Measurements from ENCODE around the gene HIRIP3.
"Not testable (repeated sequence)": the region's sequence is repeated elsewhere in the genome, so short reads cannot be mapped to it uniquely, and the experiment has no call there.

HIRIP3 gene, protein sequence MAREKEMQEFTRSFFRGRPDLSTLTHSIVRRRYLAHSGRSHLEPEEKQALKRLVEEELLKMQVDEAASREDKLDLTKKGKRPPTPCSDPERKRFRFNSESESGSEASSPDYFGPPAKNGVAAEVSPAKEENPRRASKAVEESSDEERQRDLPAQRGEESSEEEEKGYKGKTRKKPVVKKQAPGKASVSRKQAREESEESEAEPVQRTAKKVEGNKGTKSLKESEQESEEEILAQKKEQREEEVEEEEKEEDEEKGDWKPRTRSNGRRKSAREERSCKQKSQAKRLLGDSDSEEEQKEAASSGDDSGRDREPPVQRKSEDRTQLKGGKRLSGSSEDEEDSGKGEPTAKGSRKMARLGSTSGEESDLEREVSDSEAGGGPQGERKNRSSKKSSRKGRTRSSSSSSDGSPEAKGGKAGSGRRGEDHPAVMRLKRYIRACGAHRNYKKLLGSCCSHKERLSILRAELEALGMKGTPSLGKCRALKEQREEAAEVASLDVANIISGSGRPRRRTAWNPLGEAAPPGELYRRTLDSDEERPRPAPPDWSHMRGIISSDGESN

DNA sequence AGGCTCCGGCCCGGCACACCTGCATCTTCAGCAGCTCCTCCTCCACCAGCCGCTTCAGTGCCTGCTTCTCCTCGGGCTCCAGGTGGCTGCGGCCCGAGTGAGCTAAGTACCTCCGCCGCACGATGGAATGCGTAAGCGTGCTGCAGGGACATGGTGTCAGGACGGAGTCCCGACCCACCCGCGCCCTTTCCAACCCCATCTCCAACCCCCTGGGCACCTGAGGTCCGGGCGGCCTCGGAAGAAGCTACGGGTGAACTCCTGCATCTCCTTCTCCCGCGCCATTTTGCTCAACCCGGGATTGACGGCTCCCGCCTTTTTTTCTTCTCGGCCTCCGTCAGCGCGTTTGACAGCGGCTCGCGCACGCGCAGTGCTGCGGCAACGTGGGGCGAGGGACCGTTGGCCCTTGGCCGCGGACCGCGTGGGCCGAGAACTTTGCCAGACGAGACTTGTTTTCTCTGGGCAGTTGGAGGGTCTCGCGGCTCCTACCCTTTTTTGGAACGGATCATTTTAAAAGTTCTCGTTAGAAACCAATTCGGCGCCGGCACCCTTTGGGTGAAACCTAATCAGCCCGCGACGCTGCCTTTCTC is at the start of gene HIRIP3:
Gene HIRIP3, minus strand, starts transcription at position 294 of the 587 bp plus-strand sequence. Its CDS starts 12 bp downstream, at position 282.
- DNase-seq (ENCODE audit: low read depth) = peak; percentile 67

DNA sequence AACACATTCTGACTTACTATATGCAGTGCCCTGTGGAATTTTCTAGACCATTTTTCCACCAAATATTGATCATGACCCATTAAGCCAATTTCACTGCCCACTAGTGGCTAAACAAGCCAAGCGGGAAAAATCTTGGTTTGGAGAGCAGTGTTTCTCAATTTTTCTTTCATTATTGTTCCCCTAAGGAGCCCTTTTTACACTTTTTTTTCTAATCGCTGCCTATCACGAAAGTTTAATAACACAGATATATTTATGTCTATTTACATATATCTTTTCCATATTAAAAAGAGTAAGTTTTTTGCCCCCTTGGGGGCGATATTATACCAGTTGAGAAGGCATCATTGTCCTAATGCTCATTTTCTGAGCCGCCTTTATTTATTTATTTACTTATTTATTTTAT is 46.4 kb upstream of the HIRIP3 start:
- no peak for DNase-seq (ENCODE audit: low read depth)

DNA sequence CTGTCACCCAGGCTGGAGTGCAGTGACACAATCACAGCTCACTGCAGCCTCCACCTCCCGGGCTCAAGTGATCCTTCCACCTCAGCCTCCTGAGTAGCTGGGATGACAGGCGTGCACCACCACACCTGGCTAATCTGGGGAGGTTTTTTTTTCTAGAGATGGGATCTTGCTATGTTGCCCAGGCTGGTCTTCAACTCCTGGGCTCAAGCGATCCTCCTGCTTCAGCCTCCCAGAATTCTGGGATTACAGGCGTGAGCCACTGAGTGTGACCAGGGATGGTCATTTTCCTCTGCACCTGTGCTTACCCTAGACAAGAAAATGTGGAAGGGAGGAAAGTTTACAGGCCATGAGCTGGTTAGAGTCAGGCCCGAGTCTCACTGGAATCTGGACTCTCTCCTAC is 45.3 kb upstream of the HIRIP3 start:
- DNase-seq (ENCODE audit: low read depth) = not testable (repeated sequence)

DNA sequence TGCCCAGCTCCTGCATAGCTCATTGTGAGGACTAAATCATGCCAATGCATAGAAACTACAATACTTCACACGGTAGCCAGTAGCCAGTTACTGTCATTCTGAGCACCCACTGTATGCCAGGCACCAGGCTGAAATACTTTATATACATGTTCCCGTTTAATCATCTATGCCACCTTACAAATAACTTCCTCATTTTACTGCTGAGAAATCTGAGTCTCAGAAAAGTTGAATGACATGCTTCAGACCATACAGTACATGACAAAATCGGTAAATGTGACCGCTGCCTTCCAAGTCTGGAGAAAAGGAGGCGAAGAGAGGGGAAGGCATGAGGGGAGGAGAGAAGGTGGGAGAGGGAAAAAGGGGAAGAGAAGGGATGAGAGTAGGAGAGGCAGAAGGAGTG is 44.8 kb upstream of the HIRIP3 start:
- no peak for DNase-seq (ENCODE audit: low read depth)

DNA sequence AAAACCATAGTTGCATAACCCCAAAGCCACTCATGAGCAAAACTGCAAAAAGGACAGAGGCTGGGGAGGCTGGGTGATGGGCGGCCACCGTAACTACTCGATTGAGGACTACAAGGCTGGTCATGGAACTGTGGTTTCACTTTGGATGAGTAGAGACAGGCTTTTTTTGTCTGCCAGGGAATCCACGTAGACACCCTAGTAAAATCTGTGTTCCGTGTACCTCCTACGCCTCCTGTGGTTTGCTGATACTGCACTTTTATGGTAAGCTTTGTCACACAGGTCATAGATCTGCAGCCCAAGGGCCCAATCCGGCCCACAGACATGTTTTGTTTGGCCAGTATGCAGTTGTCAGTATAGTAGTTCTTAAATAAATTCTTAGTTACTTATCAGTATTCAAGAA is 37.9 kb upstream of the HIRIP3 start:
- DNase-seq (ENCODE audit: low read depth) = no peak

DNA sequence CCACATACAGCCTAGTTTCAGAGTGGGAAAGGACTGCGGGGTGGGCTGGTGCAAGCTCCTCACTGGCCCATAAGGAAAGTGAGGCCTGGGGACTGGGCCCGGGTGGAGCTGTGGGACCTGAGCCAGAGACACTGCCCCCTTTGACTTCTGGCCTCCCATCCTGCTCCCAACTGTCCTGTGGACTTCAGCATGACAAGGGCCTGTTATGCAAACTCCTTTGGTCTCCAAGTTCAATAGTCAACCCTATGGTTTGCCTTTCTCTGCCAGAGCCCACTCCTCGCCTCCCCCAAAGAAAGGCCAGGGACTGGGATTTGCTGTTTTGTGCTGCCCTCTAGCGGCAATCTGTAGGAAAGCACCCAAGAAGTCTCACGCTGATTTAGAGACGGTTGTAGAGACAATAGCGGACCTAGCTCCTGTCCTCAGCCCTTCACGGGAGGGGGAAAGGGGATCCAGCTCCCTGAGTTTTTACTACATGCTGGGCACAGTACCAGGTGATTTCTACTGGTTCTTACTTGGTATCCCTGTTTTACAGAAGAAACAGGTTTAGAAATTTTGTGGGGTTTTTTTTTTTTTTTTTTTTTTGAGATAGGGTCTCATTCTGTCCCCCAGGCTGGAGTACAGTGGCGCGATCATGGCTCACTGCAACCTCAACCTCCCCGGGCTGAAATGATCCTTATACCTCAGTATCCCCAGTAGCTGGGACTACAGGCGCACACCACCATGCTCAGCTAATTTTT is 36.8 kb upstream of the HIRIP3 start:
- no peak for DNase-seq (ENCODE audit: low read depth)

DNA sequence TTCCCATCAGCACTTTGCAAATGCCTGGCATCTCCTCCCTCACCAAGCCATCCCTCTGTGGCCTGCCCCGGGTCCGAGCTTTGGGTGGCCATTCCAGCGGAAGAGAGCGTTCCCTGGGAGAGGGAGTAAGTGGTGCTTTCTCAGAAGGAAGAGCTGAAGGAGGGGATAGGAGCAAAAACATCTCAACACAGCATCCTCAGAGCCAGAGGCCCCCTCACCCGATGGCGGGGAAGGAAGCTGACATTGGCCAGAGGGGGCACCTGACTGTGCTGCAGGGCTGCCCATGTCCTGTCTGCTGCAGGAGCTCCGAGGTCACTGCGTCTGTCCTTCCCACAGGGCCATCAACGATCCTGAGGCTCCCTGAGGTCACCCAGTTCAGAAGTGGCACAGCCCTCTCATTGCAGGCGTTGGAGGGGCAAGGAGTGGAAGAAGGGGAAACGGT is 36.1 kb upstream of the HIRIP3 start:
- no peak for DNase-seq (ENCODE audit: low read depth)

DNA sequence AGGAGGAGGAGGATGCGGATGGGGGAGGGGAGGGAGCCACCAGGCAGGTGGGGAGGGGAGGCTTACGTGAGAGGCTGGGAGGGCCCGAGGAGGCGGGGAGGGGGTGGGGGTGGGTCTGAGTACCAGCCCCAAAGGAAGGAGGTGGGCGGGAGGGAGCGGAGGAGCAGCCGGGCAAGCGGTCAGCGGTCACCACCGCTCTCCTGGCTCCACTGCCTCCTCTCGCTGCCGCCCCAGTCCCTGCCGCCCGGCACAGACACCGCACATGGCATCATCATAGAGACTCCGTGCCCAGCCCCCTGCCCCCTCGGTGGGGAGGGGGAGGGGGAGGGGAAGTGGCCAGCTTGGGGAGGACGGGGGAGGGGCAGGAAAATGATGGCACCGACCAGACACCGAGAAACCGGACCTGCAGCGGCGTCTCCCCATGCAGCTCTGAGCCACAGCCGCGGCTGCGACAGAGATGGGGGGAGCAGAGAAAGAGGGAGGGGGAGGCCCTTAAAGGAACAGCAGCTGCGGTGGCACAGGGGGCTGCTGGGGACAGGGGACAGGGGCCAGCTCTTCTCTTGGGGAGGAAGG is 35.5 kb upstream of the HIRIP3 start, which contains the start of gene TLCD3B:
Gene TLCD3B, minus strand, starts transcription at position 431 of the 573 bp plus-strand sequence. CDS start 744 bp downstream, outside the sequence.
- DNase-seq (ENCODE audit: low read depth) = no peak

DNA sequence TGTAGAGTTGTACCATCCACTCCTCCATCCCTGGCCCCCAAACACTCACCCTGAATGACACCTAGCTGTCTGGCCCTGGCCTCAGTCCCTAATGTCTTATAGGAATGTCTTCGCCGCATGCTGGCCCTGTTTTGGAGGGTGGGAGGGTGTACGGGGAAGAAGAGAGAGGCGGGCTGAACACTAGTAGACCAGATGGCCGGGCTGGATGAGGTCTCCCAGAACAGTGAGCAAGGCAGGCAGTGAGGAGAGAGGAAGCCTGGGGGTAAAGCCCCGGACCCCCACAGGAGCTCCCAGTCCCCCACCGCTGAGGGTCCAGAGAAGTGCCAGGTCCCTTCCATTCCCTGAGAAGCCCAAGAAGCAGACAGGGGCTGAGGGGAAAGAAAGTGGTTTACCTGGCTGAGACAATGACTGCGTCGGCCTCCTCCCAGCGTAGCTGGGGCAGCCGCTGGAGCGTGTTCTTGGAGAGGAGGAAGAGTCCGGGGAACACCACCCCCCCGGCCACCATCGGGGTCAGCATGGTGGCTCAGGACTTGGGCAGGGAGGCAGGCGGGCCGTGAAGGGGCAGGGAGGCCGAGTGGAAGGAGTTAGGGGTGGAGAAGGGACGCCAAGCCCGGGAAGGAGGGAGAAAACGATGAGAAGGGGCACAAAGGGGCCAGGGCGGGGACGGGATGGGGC is 34.7 kb upstream of the HIRIP3 start:
- DNase-seq (ENCODE audit: low read depth) = no peak

DNA sequence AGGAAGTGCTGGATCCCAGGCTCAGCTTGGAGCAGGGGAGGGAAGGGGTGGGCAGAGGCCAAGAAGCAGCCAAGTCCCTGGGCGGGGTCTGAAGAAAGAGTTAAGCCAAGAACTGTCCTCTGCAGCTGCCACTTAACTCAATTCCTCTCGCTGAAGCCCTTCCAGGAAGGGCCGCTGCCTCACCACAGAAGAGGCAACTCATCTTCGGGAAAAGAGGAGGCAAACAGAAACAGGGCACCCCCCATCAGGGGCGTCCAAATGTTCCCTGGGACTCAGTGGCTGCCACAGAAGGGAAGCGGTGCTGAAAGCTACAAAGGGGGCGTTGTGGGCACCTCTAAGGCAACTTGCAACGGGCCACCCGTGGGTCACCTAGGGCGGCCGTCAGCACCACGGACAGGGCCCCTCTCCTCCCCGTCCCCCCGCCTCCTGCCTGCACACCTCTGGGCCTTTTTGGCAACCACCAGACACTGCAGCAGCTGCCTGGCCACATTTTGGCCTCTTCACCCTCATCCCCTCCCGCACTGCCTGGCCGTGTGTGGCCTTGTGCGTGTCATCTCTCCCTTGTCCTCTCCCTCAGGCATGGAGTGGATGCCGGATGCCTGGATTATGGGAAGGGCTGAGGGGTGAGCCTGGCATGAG is 33.1 kb upstream of the HIRIP3 start:
- DNase-seq (ENCODE audit: low read depth) = no peak

DNA sequence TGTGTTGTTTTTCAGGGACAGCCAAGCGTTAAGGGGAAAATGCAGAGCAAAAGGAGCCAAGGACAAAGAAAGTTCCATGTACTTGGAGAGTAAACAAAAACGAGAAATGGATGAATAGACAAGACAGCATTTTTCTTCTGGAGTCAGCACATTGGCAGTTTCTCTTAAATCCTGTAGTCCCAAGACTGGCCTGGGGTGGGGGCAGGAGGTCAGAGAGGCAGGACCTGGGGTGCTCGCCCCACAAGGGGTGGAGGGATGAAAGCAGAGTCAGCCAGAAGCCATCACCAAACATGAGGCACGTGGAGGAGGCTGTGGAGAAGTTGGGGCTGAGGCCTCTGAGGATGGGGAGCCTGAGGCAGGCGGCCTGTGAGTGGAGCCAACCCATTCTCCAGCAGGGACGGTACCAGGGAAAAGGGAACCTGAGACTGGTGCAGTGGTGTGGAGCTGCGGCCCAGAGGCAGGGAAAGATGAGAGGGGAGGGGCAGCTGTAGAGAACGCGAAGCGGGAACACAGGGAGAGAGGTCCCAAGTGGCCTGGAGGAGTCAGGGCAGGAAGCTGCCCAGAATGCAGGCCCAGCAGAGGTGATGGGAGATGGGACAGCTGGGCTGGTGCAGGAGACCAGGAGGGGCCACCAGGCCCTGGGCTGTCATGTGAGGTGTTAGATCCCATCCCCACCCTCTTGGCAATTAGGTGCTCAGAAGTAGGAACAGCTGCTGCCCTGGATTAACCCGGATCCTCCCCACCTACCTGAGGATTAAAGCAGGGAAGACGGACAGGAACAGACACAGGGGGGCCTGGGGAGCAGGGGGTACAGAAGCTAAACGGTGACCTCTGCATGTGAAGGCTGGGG is 32.4 kb upstream of the HIRIP3 start:
- no peak for DNase-seq (ENCODE audit: low read depth)

DNA sequence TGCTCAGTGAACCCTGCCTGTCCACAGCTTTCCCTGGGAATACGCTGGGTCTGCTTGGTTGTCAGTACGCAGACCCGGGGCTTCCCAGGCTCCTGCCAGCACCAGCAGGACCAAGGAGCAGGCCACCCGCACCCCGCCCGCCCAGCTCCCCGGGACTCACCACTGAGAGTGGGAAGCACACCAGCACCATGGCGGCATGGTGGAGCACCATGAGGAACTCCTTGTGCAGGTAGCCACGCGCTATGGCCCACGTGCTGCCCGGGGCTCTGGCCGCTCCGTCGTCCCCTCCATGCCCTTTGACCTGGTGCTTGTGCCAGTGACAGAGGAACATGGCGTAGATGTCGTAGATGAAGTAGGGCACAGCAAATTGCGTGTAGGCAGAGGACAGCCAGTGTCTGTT is 31.0 kb upstream of the HIRIP3 start:
- DNase-seq (ENCODE audit: low read depth) = no peak

DNA sequence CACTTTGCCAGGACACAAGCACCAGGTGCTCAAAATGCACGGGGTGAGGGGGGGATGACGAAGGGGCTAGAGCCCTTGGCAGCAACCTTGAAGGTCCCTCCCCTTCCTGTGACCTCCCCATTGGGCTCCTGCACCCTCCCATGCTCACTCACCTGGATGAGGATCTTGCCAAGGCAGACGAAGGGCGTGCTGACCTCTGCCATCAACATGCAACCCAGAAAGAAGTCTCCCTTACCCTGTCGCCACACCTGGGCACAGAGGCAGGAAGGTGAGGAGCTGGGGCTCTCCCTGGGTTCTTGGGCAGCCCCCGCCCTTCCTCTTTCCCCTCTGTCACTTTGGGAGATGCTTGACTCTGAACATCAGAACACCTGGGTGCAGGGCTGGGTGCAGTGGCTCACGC is 30.2 kb upstream of the HIRIP3 start:
- DNase-seq (ENCODE audit: low read depth) = no peak

DNA sequence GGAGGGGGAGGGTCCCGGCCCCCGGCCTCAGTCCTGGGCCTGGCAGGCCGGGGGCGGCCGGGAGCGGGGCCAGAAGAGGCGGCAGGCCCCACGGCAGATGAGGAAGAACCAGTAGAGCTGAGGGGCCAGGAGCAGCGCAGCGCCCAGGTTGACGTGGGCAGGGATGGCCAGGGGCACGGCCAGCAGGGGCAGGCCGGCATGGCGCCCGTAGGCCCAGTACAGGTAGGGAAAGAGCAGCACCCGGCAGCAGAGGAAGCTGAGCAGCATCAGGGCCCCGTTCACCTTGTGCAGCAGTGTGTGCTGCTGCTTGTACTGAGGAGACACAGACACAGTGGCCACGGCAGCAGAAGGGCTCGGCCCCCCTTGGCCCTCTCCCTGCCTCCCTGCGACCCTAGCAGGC is 29.7 kb upstream of the HIRIP3 start:
- DNase-seq (ENCODE audit: low read depth) = no peak

DNA sequence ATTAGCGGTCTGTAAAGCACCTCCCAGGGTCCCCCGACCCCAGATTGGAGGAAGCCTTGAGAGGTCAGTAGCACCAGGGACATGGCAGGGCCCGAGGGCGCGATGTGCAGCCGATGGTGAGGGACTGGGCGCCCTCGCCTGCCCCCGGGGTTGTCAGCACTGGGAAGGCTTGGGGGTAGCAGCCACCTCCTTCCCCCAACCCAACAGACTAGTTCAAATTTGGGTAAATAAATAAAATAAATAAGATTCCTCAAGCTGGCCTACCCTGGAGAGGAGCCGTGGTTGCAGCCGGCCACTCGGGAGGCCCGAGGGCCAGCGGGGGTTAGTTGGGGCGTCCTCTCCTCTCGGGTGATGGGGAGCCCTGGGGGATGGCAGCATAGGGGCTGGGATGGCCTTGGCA is 29.0 kb upstream of the HIRIP3 start:
- DNase-seq (ENCODE audit: low read depth) = no peak

DNA sequence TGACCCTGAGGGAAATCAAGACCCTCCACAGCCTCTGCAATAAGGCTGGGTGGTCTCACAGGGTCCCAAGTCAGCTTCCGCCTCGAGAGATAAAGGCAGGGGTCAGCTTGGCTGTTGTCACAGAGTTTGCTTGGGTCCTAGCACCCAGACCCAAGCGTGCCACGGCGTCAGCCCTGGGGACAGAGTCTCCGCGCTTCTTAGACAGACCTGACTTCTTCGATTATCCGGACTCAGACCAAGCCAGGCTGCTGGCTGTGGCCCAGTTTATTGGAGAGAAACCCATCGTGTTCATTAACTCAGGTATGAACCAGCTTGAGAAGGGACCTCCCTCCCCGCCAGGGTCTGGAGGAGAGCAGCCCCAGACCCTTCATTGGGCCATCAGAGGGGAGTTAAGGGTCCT is 28.2 kb upstream of the HIRIP3 start:
- no peak for DNase-seq (ENCODE audit: low read depth)

DNA sequence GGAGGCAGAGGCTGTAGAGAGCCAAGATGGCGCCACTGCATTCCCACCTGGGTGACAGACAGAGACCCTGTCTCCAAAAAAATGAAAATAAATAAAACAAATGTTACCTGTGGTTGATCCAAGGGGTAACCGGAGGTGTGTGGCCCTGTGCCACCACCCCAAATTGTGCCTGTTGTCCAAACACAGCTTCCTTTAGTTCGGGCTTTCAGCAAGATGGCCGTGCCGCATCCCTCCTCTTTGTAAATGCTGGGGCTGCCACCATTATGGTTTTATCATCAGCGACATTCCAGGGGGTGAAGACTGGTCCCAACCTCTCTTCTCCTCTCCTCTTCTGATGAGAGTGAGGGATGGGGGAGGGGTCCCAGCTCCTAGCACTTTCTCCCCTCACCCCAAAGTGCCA is 27.5 kb upstream of the HIRIP3 start, which contains the start of gene C16orf92:
Gene C16orf92, plus strand, starts transcription at position 312 of the 400 bp plus-strand sequence. CDS start 143 bp downstream, outside the sequence.
- DNase-seq (ENCODE audit: low read depth) = no peak

DNA sequence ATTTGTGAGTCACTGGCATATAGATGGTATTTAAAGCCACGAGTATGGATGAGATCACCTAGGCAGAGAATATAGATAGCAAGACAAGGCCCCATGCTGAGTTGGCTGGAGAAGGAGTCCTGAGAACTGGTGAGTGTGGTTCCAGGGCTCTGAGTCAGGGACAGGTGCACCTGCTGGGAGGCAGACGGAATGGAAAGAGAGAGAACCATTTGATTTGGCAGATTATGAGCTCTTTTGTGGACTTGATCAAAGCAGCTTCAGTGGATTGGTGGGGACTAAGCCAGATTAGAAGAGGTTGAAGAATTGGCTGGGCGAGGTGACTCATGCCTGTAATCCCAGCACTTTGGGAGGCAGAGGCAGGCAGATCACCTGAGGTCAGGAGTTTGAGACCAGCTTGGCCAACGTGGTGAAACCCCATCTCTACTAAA is 23.3 kb upstream of the HIRIP3 start:
- no peak for DNase-seq (ENCODE audit: low read depth)

DNA sequence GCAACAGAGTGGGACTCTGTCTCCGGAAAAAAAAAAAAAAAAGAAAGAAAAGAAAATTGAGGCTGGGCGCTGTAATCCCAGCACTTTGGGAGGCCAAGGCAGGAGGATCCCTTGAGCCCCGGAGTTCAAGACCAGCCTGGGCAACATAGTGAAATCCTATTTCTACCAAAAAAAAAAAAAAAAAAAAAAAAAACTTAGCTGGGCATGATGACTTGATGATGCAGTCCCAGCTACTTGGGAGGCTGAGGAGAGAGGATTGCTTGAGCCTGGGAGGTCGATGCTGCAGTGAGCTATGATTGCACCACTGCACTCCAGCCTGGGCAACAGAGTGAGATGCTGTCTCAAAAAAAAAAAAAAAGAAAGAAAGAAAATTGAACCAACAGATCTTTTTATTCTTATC is 22.5 kb upstream of the HIRIP3 start:
- not testable (repeated sequence) for DNase-seq (ENCODE audit: low read depth)

DNA sequence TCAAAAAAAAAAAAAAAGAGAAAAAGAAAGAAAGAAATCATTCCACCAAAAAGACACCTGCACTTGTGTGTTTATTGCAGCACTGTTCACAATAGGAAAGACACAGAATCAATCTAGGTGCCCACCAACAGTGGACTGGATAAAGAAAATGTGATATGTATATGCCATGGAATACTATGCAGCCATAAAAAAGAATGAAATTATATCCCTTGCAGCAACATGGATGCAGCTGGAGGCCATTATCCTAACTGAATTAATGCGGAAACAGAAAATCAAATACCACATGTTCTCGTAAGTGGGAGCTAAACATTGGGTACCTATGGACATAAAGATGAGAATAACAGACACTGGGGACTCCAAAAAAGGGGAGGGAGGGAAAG is 21.9 kb upstream of the HIRIP3 start:
- no peak for DNase-seq (ENCODE audit: low read depth)
